ENCODE measurements around the gene CLEC20A.

GRCh38 chr1:178521241-178521640, 24.5 kb upstream of the CLEC20A start:
- TF ChIP-seq CTCF (IDR thresholded peaks at IDR 0.05) (no peak), POLR2A (IDR thresholded peaks at IDR 0.05) (no peak), POLR2AphosphoS5 (IDR thresholded peaks at IDR 0.05) (no peak), EP300 (IDR thresholded peaks at IDR 0.05) (no peak)

Data from suprapubic skin (tissue), 4 donors.